Measurements from ENCODE around the gene NOL8. TPM values are rescaled to one million over a fixed set of nuclear protein-coding genes. Genes with fewer than 3 reads are reported as not detected.

Gene NOL8
- total RNA-seq, 1 experiment from 2014 or later, result 48.2 TPM

DNA sequence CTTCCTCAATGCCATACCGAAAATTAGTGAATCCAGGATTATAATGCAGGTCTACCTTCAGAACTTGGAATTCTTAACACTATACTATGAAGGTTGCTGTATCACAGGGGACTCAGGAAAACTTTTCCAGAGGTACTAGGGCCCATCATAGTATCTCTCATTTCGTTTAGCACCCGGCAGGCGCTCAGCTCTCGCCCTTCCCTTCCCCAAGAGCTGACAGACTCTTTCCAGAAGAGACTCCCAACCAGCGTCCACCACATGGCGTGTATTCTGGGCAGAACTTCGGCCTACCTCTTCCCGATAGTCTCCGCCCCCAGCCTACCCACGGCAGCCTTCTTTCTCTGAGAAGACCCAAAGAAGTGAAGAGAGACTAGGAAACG lies 271 bp downstream of the NOL8 start:
- ChIA-PET POLR2A (no interaction called here), RAD21 (ENCODE audit: low non-redundant PET in 1 of 2, low total read pairs in 2 of 2, uncharacterized antibody in 2 of 2, unreplicated experiment in 2 of 2) (interaction anchor here in 1 of 2 experiments (0.6 kb wide), 1 partner anchor 158 kb away, joined by 3 read pairs; no protein-coding TSS in a partner anchor), CTCF (no interaction called here)
- Histone ChIP-seq H3K27me3 (ENCODE audit: insufficient read depth, low read length) (no peaks in the 10 kb centered on the region), H3K27ac (ENCODE audit: low read depth, low read length) (peak overlapping the region; percentile 87), H3K4me1 (ENCODE audit: control insufficient read depth in 1 of 2, insufficient read depth in 2 of 2, low read length in 2 of 2) (peaks cover 9 to 17% of the 10 kb centered on the region in 2 experiments; a peak in 3 of 4 replicates), H3K4me3 (replicated peaks in 1 of 2; ENCODE audit: low read depth in 1 of 2, low read length in 2 of 2) (peak overlapping the region; percentile 86 to 88), H3K4me2 (ENCODE audit: low read length) (peak overlapping the region; percentile 82), H2AFZ (ENCODE audit: low read depth, low read length, poor library complexity, severe bottlenecking) (peak overlapping the region; percentile 83), H3K9ac (ENCODE audit: low read length) (peak overlapping the region; percentile 88), H4K20me1 (ENCODE audit: insufficient read depth) (no peaks in the 10 kb centered on the region), H3K9me2 (ENCODE audit: insufficient read depth) (no peaks in the 10 kb centered on the region), H3K79me2 (ENCODE audit: insufficient read depth, low read length) (peaks cover 31% of the 10 kb centered on the region), H3K36me3 (ENCODE audit: control insufficient read depth in 1 of 2, insufficient read depth in 2 of 2, low read length in 2 of 2) (peaks cover 15 to 16% of the 10 kb centered on the region in 2 experiments), H3K9me3 (ENCODE audit: control insufficient read depth in 1 of 2, insufficient read depth in 1 of 2, low read depth in 1 of 2, low read length in 2 of 2) (no peaks in the 10 kb centered on the region)
- TF ChIP-seq SRF (IDR thresholded peaks at IDR 0.05; ENCODE audit: low read depth), result no peak
- no peak for TF ChIP-seq EGR1 (IDR thresholded peaks at IDR 0.05; ENCODE audit: low read depth)
- TF ChIP-seq ZFX (IDR thresholded peaks at IDR 0.05), result no peak
- TF ChIP-seq FOSL1 (IDR thresholded peaks at IDR 0.05; ENCODE audit: low read depth), result no peak
- no peak for TF ChIP-seq POLR2A (IDR thresholded peaks at IDR 0.05; ENCODE audit: borderline replicate concordance, extremely low read depth, insufficient read depth, insufficient read length)
- TF ChIP-seq, protein P1, sequence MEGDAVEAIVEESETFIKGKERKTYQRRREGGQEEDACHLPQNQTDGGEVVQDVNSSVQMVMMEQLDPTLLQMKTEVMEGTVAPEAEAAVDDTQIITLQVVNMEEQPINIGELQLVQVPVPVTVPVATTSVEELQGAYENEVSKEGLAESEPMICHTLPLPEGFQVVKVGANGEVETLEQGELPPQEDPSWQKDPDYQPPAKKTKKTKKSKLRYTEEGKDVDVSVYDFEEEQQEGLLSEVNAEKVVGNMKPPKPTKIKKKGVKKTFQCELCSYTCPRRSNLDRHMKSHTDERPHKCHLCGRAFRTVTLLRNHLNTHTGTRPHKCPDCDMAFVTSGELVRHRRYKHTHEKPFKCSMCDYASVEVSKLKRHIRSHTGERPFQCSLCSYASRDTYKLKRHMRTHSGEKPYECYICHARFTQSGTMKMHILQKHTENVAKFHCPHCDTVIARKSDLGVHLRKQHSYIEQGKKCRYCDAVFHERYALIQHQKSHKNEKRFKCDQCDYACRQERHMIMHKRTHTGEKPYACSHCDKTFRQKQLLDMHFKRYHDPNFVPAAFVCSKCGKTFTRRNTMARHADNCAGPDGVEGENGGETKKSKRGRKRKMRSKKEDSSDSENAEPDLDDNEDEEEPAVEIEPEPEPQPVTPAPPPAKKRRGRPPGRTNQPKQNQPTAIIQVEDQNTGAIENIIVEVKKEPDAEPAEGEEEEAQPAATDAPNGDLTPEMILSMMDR (IDR thresholded peaks at IDR 0.05 in 2 of 3, conservative IDR thresholded peaks at IDR 0.05 in 1 of 3; ENCODE audit: borderline replicate concordance in 1 of 3, insufficient read depth in 1 of 3, low read depth in 2 of 3, low read length in 2 of 3), result no peak
- intact Hi-C loops (cut with micrococcal nuclease), result loop anchor here (1.0 to 5.0 kb wide), 2 partner anchors 345 to 467 kb away; partner anchors contain the start of gene IPPK
- TSS peak; percentile 76 for BruUV-seq (replicated peaks)
- DNase-seq (ENCODE audit: low read depth, low spot score) (no peak), ATAC-seq (peak; percentile 55)

- Histone ChIP-seq H3K79me2 (ENCODE audit: insufficient read depth, low read length) (peaks cover 31% of the 10 kb centered on the region), H3K9ac (ENCODE audit: low read length) (peak overlapping the region; percentile 88), H3K9me3 (ENCODE audit: control insufficient read depth in 1 of 2, insufficient read depth in 1 of 2, low read depth in 1 of 2, low read length in 2 of 2) (no peaks in the 10 kb centered on the region), H3K4me3 (replicated peaks in 1 of 2; ENCODE audit: low read depth in 1 of 2, low read length in 2 of 2) (peak overlapping the region; percentile 86 to 88), H3K4me2 (ENCODE audit: low read length) (peak overlapping the region; percentile 82), H3K9me2 (ENCODE audit: insufficient read depth) (no peaks in the 10 kb centered on the region), H3K27ac (ENCODE audit: low read depth, low read length) (peak overlapping the region; percentile 87; the same call in 1 of the 2 replicates), H4K20me1 (ENCODE audit: insufficient read depth) (no peaks in the 10 kb centered on the region), H2AFZ (ENCODE audit: low read depth, low read length, poor library complexity, severe bottlenecking) (no peak overlapping the region), H3K4me1 (ENCODE audit: control insufficient read depth in 1 of 2, insufficient read depth in 2 of 2, low read length in 2 of 2) (peaks cover 9 to 17% of the 10 kb centered on the region in 2 experiments; a peak in 3 of 4 replicates), H3K36me3 (ENCODE audit: control insufficient read depth in 1 of 2, insufficient read depth in 2 of 2, low read length in 2 of 2) (peaks cover 17 to 18% of the 10 kb centered on the region in 2 experiments), H3K27me3 (ENCODE audit: insufficient read depth, low read length) (no peaks in the 10 kb centered on the region)
- intact Hi-C loops (cut with micrococcal nuclease), result no loop called here
- ATAC-seq, result no peak
- ChIA-PET CTCF (no interaction called here), POLR2A (no interaction called here), RAD21 (ENCODE audit: low non-redundant PET in 1 of 2, low total read pairs in 2 of 2, uncharacterized antibody in 2 of 2, unreplicated experiment in 2 of 2) (interaction anchor here in 1 of 2 experiments (0.6 kb wide), 1 partner anchor 157 kb away, joined by 3 read pairs; no protein-coding TSS in a partner anchor)
- BruUV-seq (replicated peaks), result no TSS peak
- DNase-seq (ENCODE audit: low read depth, low spot score), result no peak
- TF ChIP-seq TCF7L2 (IDR thresholded peaks at IDR 0.05; ENCODE audit: borderline replicate concordance, extremely low read depth, insufficient read depth, insufficient read length), result no peak
- no peak for TF ChIP-seq POLR2AphosphoS5 (IDR thresholded peaks at IDR 0.05; ENCODE audit: low read depth, low read length)
- TF ChIP-seq, protein P2, sequence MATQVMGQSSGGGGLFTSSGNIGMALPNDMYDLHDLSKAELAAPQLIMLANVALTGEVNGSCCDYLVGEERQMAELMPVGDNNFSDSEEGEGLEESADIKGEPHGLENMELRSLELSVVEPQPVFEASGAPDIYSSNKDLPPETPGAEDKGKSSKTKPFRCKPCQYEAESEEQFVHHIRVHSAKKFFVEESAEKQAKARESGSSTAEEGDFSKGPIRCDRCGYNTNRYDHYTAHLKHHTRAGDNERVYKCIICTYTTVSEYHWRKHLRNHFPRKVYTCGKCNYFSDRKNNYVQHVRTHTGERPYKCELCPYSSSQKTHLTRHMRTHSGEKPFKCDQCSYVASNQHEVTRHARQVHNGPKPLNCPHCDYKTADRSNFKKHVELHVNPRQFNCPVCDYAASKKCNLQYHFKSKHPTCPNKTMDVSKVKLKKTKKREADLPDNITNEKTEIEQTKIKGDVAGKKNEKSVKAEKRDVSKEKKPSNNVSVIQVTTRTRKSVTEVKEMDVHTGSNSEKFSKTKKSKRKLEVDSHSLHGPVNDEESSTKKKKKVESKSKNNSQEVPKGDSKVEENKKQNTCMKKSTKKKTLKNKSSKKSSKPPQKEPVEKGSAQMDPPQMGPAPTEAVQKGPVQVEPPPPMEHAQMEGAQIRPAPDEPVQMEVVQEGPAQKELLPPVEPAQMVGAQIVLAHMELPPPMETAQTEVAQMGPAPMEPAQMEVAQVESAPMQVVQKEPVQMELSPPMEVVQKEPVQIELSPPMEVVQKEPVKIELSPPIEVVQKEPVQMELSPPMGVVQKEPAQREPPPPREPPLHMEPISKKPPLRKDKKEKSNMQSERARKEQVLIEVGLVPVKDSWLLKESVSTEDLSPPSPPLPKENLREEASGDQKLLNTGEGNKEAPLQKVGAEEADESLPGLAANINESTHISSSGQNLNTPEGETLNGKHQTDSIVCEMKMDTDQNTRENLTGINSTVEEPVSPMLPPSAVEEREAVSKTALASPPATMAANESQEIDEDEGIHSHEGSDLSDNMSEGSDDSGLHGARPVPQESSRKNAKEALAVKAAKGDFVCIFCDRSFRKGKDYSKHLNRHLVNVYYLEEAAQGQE (IDR thresholded peaks at IDR 0.05; ENCODE audit: low read depth), result no peak
- TF ChIP-seq, protein P1 (IDR thresholded peaks at IDR 0.05 in 2 of 3, conservative IDR thresholded peaks at IDR 0.05 in 1 of 3; ENCODE audit: borderline replicate concordance in 1 of 3, insufficient read depth in 1 of 3, low read depth in 2 of 3, low read length in 2 of 3), result no peak
- no peak for TF ChIP-seq JUND (IDR thresholded peaks at IDR 0.05)
- no peak for TF ChIP-seq EZH2phosphoT487 (IDR thresholded peaks at IDR 0.05; ENCODE audit: borderline replicate concordance)
- TF ChIP-seq FOSL1 (IDR thresholded peaks at IDR 0.05; ENCODE audit: low read depth), result no peak
- no peak for TF ChIP-seq RAD21 (IDR thresholded peaks at IDR 0.05; ENCODE audit: low read depth)
Measured at GRCh38 chr9:92324431-92324830, 719 bp downstream of the NOL8 start.

Measured in HCT116 (cell line).